Ishikawa (cell line): ENCODE measurements around the gene ADNP2.

Experiments
- CREB1 ChIP-seq: IDR thresholded peaks from 2 replicates; pipeline ENCODE4 v1.6.1; 2012; ENCODE audit warnings: low read depth
- EGR1 ChIP-seq: IDR thresholded peaks from 2 replicates; pipeline ENCODE4 v1.6.1; 2012
- MAX ChIP-seq: IDR thresholded peaks from 2 replicates; pipeline ENCODE4 v1.6.1; 2012
- RAD21 ChIP-seq: IDR thresholded peaks from 2 replicates; pipeline ENCODE4 v1.6.1; 2012; ENCODE audit warnings: low read depth
- YY1 ChIP-seq: IDR thresholded peaks from 2 replicates; pipeline ENCODE4 v1.6.1; 2012; ENCODE audit warnings: low read depth

DNA sequence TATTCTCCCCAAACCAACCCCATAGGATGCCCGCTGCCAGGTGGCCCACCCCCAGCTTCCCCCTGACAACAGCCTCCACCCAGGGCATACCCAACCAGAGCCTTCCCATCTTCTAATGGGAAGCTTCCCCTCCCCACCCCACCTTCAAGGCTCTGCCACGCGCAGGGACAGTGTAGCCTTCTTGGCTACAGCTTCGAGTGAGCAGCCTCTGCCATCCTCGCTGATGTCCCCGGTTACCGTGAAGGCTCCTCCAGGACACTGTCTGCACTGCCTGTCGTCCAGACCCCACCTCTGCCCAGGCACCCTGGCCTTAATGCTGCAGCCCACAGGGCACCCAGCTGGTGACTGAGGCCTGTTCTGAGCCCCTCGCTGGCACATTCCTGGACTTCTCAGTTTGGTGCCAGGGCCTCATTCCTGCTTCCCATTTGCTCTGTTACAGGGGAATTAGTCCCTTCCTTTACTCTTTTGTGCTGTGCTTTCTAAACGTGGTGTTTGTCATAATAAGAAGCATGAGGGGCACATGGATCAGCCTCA is 13.0 kb upstream of the ADNP2 start:
- no peak for TF ChIP-seq YY1
- no peak for TF ChIP-seq MAX
- TF ChIP-seq RAD21: no peak
- TF ChIP-seq EGR1: no peak
- no peak for TF ChIP-seq CREB1
